ENCODE results near the gene SLC2A8. TPM values are rescaled to one million over a fixed set of nuclear protein-coding genes. Genes with fewer than 3 reads are reported as not detected.
A peak's percentile ranks its signal among the peaks of the same experiment; 100 is the strongest.

SLC2A8 gene
- total RNA-seq, 1 experiment from 2014 or later: 37.4 TPM

DNA sequence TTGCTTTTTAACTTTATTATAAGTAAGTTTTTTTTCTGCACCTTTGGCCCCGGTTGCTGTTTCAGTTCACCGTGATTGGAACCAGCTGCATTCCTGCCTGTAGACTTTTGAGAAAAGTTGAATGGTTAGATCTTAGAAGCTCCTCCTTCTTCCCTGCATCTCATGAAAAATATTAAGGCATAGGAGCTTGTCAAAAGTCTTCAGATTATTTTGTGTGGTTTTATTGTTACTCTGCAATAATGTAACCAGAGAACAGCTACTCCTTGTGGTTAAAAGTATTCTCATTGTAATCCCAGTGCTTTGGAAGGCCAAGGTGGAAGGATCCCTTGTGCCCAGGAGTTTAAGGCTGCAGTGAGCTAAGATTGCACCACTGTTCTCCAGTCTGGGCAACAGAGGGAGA is 3.3 kb upstream of the SLC2A8 start:
- no peak overlapping the region for H3K4me3 Mint-ChIP-seq
- no peak for ATAC-seq
- no peak for DNase-seq (ENCODE audit: low spot score)
- TF ChIP-seq NR3C1 (CRISPR knock-in tag; conservative IDR thresholded peaks at IDR 0.05; ENCODE audit: low read depth) (no peak), ZNF121 (CRISPR knock-in tag; IDR thresholded peaks at IDR 0.05) (peak; percentile 60; the same call in 1 of the 2 replicates)
- ChIA-PET POLR2A (no interaction called here), CTCF (interaction anchor here (0.7 to 1.6 kb wide), 11 partner anchors 24 to 549 kb away, joined by 3 to 8 read pairs (median 4); no protein-coding TSS in a partner anchor)
- H3K27me3 Mint-ChIP-seq (ENCODE audit: low read depth): peaks cover 17% of the 10 kb centered on the region
- no peaks in the 10 kb centered on the region for H3K36me3 Mint-ChIP-seq
- peaks cover 17% of the 10 kb centered on the region for H3K4me1 Mint-ChIP-seq
- no peaks in the 10 kb centered on the region for H3K9me3 Mint-ChIP-seq
- H3K27ac Mint-ChIP-seq: no peak overlapping the region

DNA sequence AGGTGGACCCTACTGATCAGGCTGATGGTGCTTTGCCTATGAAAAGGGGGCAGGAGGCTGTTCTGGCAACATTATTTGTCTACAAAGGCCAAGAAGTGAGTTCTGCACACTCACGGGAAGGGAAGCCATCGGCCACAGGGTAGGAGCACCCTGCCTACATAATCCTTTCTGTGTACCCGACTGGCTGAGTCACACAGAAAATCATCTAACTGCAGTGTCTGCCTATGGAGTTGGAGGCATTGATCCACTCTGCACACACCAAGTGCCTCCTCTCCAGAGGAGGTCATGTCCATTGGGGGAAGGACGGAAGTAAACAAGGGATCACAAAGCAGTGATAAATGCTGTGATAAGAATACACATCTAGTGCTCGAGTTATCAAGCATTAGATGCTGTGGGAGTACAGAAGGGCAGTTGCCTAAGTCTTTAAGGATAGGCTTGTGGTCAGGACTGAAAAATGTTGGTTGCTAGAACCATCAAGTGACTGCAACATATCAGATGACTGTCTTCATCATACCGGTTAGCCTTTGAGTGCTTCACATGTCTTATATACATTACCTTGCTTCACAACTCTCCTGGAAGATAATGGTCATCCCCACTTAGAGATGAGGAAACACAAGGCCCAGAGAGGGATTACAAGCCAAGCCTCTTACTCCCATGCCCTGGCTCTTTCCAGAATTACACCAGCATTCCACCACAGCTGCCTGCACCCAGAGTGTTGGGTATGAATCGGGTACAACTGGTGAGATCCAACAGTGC is 1.3 kb upstream of the SLC2A8 start:
- DNase-seq (ENCODE audit: low spot score): no peak
- Mint-ChIP-seq H3K27ac (peak overlapping the region; percentile 95), H3K4me1 (peaks cover 13% of the 10 kb centered on the region), H3K27me3 (ENCODE audit: low read depth) (peaks cover 17% of the 10 kb centered on the region), H3K9me3 (no peaks in the 10 kb centered on the region), H3K4me3 (peak overlapping the region; percentile 77), H3K36me3 (no peaks in the 10 kb centered on the region)
- no peak for ATAC-seq
- CTCF ChIA-PET: interaction anchor here (0.9 to 3.7 kb wide), 8 partner anchors 11 to 183 kb away, joined by 3 to 44 read pairs (median 8); no protein-coding TSS in a partner anchor
- no peak for TF ChIP-seq GTF2I (CRISPR knock-in tag; conservative IDR thresholded peaks at IDR 0.05)
- peak; percentile 45; the same call in 1 of the 2 replicates for TF ChIP-seq GABPB1 (CRISPR knock-in tag; IDR thresholded peaks at IDR 0.05)
- no peak for TF ChIP-seq ZNF532 (CRISPR knock-in tag; IDR thresholded peaks at IDR 0.05; ENCODE audit: borderline replicate concordance)
- TF ChIP-seq SMAD4 (CRISPR knock-in tag; IDR thresholded peaks at IDR 0.05): no peak
- TF ChIP-seq ZNF121 (CRISPR knock-in tag; IDR thresholded peaks at IDR 0.05): no peak
- POLR2A ChIA-PET: interaction anchor here (0.9 kb wide), 1 partner anchor 264 kb away, joined by 3 read pairs; no protein-coding TSS in a partner anchor

GRCh38 chr9:127396253-127396807 is 639 bp upstream of the SLC2A8 start:
- POLR2A ChIA-PET: interaction anchor here (0.7 to 2.1 kb wide), 11 partner anchors 14 to 338 kb away, joined by 3 to 12 read pairs (median 3); partner anchors contain the start of gene ZNF79
- peaks cover 17% of the 10 kb centered on the region for H3K27me3 Mint-ChIP-seq (ENCODE audit: low read depth)
- no peak for TF ChIP-seq ESRRA (CRISPR knock-in tag; IDR thresholded peaks at IDR 0.05; ENCODE audit: borderline replicate concordance)
- TF ChIP-seq ETV6 (CRISPR knock-in tag; IDR thresholded peaks at IDR 0.05): 0 out of 2 replicates have a peak, but pooled peaks have one; percentile 61
- TF ChIP-seq, protein P1, sequence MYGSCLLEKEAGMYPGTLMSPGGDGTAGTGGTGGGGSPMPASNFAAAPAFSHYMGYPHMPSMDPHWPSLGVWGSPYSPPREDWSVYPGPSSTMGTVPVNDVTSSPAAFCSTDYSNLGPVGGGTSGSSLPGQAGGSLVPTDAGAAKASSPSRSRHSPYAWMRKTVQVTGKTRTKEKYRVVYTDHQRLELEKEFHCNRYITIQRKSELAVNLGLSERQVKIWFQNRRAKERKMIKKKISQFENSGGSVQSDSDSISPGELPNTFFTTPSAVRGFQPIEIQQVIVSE (CRISPR knock-in tag; IDR thresholded peaks at IDR 0.05; ENCODE audit: borderline replicate concordance): no peak
- TF ChIP-seq ZNF416 (CRISPR knock-in tag; IDR thresholded peaks at IDR 0.05): no peak
- TF ChIP-seq CREM (CRISPR knock-in tag; IDR thresholded peaks at IDR 0.05): peak; percentile 46; the same call in 1 of the 2 replicates
- no peak for TF ChIP-seq CREB1 (CRISPR knock-in tag; IDR thresholded peaks at IDR 0.05)
- TF ChIP-seq FOXK1 (CRISPR knock-in tag; IDR thresholded peaks at IDR 0.05): peak; percentile 64; the same call in 1 of the 2 replicates
- peak; percentile 88 for TF ChIP-seq USF1 (CRISPR knock-in tag; IDR thresholded peaks at IDR 0.05)
- TF ChIP-seq NFE2L1 (CRISPR knock-in tag; IDR thresholded peaks at IDR 0.05): 0 out of 2 replicates have a peak, but pooled peaks have one; percentile 51
- TF ChIP-seq TP53 (CRISPR knock-in tag; IDR thresholded peaks at IDR 0.05): no peak
- no peak for TF ChIP-seq ZBTB21 (CRISPR knock-in tag; IDR thresholded peaks at IDR 0.05; ENCODE audit: borderline replicate concordance)
- no peak for TF ChIP-seq GRHL2 (CRISPR knock-in tag; IDR thresholded peaks at IDR 0.05; ENCODE audit: insufficient replicate concordance, severe bottlenecking)
- no peak for TF ChIP-seq NR2C2 (CRISPR knock-in tag; IDR thresholded peaks at IDR 0.05)
- no peak for TF ChIP-seq E2F4 (CRISPR knock-in tag; IDR thresholded peaks at IDR 0.05; ENCODE audit: borderline replicate concordance, low read depth)
- TF ChIP-seq ELF4 (CRISPR knock-in tag; IDR thresholded peaks at IDR 0.05; ENCODE audit: low read depth): no peak
- TF ChIP-seq SP1 (CRISPR knock-in tag; conservative IDR thresholded peaks at IDR 0.05): no peak; the same call in none of the 2 replicates
- TF ChIP-seq, protein P2, sequence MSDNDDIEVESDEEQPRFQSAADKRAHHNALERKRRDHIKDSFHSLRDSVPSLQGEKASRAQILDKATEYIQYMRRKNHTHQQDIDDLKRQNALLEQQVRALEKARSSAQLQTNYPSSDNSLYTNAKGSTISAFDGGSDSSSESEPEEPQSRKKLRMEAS (CRISPR knock-in tag; IDR thresholded peaks at IDR 0.05): peak; percentile 97

More at GRCh38 chr9:127396253-127396807, 639 bp upstream of the SLC2A8 start:
- CTCF ChIA-PET: interaction anchor here (0.6 to 3.7 kb wide), 36 partner anchors 8 to 482 kb away, joined by 3 to 44 read pairs (median 4); partner anchors contain the start of genes ANGPTL2, RALGPS1, TOR2A and ZNF79
- Mint-ChIP-seq H3K4me3 (peak overlapping the region; percentile 77), H3K4me1 (peaks cover 13% of the 10 kb centered on the region), H3K27ac (peak overlapping the region; percentile 95), H3K36me3 (no peaks in the 10 kb centered on the region), H3K9me3 (no peaks in the 10 kb centered on the region)
- DNase-seq (ENCODE audit: low spot score) (no peak), ATAC-seq (no peak)

All from WTC11 (cell line).